Measurements from ENCODE around the gene TMEM11. TPM values are rescaled to one million over a fixed set of nuclear protein-coding genes. Genes with fewer than 3 reads are reported as not detected.

TMEM11 gene
- total RNA-seq, 1 donor from 2014 or later, result 17.3 TPM

- no peak overlapping the region for H3K27ac Mint-ChIP-seq
- Histone ChIP-seq H2AFZ (replicated peaks) (no peak overlapping the region), H3K9ac (no peak overlapping the region), H3K79me2 (ENCODE audit: low read depth) (no peaks in the 10 kb centered on the region), H3K36me3 (no peaks in the 10 kb centered on the region), H3K4me3 (no peak overlapping the region), H4K20me1 (ENCODE audit: low read depth) (no peaks in the 10 kb centered on the region), H3K27me3 (no peaks in the 10 kb centered on the region), H3K9me3 (ENCODE audit: low read depth) (no peaks in the 10 kb centered on the region), H3F3A (ENCODE audit: low read depth) (no peaks in the 10 kb centered on the region), H3K27ac (no peak overlapping the region), H3K4me1 (no peaks in the 10 kb centered on the region), H3K4me2 (no peak overlapping the region)
- H3K4me3 Mint-ChIP-seq, result no peak overlapping the region
- peaks cover 5% of the 10 kb centered on the region for H3K27me3 Mint-ChIP-seq (ENCODE audit: insufficient read depth, low read depth)
- no peaks in the 10 kb centered on the region for H3K36me3 Mint-ChIP-seq
- no peak for DNase-seq (ENCODE audit: low spot score)
- peaks cover 13% of the 10 kb centered on the region for H3K4me1 Mint-ChIP-seq
- TF ChIP-seq CTCF (IDR thresholded peaks at IDR 0.05) (peak; percentile 27), EZH2 (IDR thresholded peaks at IDR 0.05) (no peak)
- H3K9me3 Mint-ChIP-seq, result peaks cover 2% of the 10 kb centered on the region
Observed at GRCh38 chr17:21163101-21163500, 50.9 kb downstream of the TMEM11 start.

GRCh38 chr17:21162394-21162775 is 51.6 kb downstream of the TMEM11 start:
- no peaks in the 10 kb centered on the region for H3K36me3 ChIP-seq
- Mint-ChIP-seq H3K27me3 (ENCODE audit: insufficient read depth, low read depth) (peaks cover 5% of the 10 kb centered on the region), H3K36me3 (no peaks in the 10 kb centered on the region), H3K27ac (peak overlapping the region; percentile 24), H3K4me1 (peaks cover 13% of the 10 kb centered on the region), H3K4me3 (no peak overlapping the region), H3K9me3 (peaks cover 2% of the 10 kb centered on the region)
- no peak for TF ChIP-seq CTCF (IDR thresholded peaks at IDR 0.05)
- no peak for TF ChIP-seq EZH2phosphoT487 (IDR thresholded peaks at IDR 0.05)
- TF ChIP-seq EZH2 (IDR thresholded peaks at IDR 0.05), result no peak
- no peaks in the 10 kb centered on the region for H4K20me1 ChIP-seq (ENCODE audit: low read depth)
- no peak overlapping the region for H3K4me3 ChIP-seq
- H3K4me1 ChIP-seq, result no peaks in the 10 kb centered on the region
- no peaks in the 10 kb centered on the region for H3K9me3 ChIP-seq (ENCODE audit: low read depth)
- no peak overlapping the region for H3K27ac ChIP-seq
- H2AFZ ChIP-seq (replicated peaks), result no peak overlapping the region
- H3K27me3 ChIP-seq, result no peaks in the 10 kb centered on the region
- DNase-seq (ENCODE audit: low spot score), result no peak
- H3F3A ChIP-seq (ENCODE audit: low read depth), result no peaks in the 10 kb centered on the region
- H3K79me2 ChIP-seq (ENCODE audit: low read depth), result no peaks in the 10 kb centered on the region
- H3K9ac ChIP-seq, result no peak overlapping the region
- no peak overlapping the region for H3K4me2 ChIP-seq

- H3K4me2 ChIP-seq, result no peak overlapping the region
- H3K79me2 ChIP-seq (ENCODE audit: low read depth), result no peaks in the 10 kb centered on the region
Observed at GRCh38 chr17:21161498-21162393, 52.2 kb downstream of the TMEM11 start.

More at GRCh38 chr17:21161498-21162393, 52.2 kb downstream of the TMEM11 start:
- DNase-seq (ENCODE audit: low spot score), result no peak
- Mint-ChIP-seq H3K9me3 (peaks cover 2% of the 10 kb centered on the region), H3K36me3 (no peaks in the 10 kb centered on the region), H3K4me3 (no peak overlapping the region), H3K27ac (no peak overlapping the region), H3K4me1 (peaks cover 13% of the 10 kb centered on the region), H3K27me3 (ENCODE audit: insufficient read depth, low read depth) (peaks cover 5% of the 10 kb centered on the region)
- Histone ChIP-seq H3K9me3 (ENCODE audit: low read depth) (no peaks in the 10 kb centered on the region), H3F3A (ENCODE audit: low read depth) (no peaks in the 10 kb centered on the region), H3K27ac (no peak overlapping the region), H3K27me3 (no peaks in the 10 kb centered on the region), H3K4me1 (no peaks in the 10 kb centered on the region), H3K9ac (no peak overlapping the region), H3K4me3 (no peak overlapping the region), H2AFZ (replicated peaks) (no peak overlapping the region), H4K20me1 (ENCODE audit: low read depth) (no peaks in the 10 kb centered on the region), H3K36me3 (no peaks in the 10 kb centered on the region)
- TF ChIP-seq CTCF (IDR thresholded peaks at IDR 0.05) (no peak), EZH2phosphoT487 (IDR thresholded peaks at IDR 0.05) (no peak), EZH2 (IDR thresholded peaks at IDR 0.05) (no peak)
